Kidney tubule cell (primary cell): ENCODE measurements around the gene GALNT17.

Experiments used
- DNase-seq: peaks from one replicate; pipeline ENCODE4 v3.0.0-alpha.2; 2018; ENCODE audit warnings: low spot score

Gene GALNT17

DNA sequence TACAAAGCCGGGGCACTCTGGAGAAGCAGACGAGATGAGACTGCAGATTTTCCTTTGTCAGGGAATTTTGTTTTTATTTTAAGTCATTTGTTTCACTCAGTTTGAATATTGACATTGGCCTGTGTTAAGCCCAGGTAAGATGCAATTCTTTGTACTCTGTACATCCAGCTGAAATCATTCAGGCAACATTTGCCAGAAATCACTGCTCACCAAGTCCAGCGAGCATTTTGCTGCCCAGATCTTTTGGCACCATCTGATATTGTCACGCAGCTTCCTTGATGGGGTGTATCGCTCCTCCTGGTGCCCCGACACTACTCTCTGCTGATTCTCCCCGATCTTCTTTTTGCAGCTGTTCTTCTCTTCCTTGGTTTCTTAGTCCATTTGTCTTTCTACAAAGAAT lies 261.7 kb downstream of the GALNT17 start:
- no peak for DNase-seq

DNA sequence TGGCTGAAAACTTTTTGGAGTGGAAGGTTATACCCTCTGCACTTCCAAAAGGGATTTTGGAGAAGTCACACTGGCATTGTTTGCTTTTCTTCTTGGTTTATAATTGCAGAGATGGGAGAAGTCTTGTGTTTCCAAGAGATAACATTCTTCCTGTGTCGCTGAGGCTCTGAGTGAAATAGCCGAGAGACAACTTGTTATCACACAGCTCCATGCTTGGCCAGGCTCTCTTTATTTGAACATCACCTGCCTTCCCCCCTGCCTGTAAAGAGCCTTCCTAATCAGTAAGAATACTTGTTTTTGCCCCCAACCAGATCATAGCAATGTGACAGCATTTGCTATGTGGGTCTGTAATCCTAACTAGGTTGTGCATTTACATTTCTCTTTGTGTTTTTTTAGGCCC lies 270.7 kb downstream of the GALNT17 start:
- DNase-seq, result no peak

DNA sequence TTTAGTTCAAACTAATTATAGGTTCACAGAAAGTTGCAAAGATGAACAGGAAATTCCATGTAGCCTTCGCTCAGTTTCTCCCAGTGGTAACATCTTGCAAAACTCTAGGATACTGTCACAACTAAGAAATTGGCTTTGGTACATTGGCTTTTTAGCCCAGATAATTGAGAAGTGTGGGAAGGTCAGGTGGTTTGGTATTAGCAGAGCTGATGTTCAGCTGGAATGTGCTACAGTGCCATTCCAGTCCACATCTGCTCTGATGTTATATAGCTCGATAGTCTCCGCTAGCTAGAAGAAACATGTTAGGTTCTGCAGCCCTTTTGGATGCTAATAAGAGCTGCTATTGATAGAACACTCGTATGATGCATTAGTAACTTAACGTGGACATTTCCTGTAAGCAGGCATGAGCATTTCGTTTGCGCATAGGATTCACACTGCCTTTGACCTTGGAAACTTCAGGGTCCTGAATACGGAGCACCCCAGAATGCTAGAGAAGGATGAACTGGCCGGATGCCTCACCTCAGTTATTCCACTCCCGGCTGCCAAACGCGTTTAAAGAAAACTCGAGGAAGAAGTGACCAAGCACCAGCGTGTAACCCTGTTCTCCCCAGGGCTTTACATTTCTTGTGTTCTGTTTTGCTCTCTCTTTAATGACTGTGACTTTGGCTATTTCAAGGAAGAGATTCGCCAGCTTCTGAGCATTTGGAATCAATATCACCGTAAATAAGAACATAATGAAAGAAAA lies 271.4 kb downstream of the GALNT17 start:
- no peak for DNase-seq

DNA sequence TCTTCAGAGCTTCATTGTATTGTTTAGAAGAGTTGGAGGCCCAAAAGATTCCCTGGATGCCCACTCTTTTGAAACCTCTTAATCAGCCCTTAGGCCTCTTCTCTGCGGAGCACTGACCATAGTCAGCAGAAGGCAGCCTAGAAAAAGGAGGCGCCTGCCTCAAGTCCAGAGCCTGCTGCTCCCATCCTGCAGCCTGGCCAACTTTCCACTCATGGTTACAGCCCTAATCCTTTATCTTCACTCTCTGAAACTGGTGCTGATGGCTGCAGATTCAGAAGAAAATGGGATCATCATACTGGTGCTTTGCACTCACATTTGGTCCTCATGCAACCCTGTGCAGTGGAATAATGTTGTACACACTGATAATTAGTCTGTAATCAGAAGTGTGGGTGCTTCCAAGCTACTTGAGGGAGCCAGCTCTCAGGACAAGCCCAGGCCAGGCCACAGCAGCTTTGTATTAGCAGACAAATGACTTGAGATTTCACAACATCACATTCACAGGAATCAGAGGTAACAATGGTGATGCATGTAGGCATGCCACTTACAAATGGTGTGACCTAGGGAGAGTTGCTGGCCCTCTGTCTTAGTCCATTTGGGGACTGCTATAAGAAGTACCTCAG lies 272.9 kb downstream of the GALNT17 start:
- no peak for DNase-seq

DNA sequence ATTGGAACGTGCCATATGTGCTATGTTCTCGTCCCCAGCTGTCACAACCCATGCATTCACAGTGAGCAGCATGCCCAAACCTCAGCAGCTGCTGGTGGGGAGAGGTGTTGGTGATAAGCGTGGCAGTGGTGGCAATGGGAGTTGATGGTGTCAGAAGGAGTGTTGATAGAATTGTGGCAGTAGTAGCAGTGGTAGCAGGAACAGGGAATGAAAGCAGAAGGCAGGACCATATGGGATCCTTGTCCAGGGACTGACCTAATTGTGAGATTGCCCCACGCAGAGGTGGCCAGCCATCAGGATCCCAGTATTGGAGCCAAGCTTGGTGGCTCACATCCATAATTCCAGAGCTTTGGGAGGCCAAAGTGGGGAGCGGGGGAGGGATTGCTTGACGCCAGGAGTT lies 276.3 kb downstream of the GALNT17 start:
- DNase-seq, result no peak

DNA sequence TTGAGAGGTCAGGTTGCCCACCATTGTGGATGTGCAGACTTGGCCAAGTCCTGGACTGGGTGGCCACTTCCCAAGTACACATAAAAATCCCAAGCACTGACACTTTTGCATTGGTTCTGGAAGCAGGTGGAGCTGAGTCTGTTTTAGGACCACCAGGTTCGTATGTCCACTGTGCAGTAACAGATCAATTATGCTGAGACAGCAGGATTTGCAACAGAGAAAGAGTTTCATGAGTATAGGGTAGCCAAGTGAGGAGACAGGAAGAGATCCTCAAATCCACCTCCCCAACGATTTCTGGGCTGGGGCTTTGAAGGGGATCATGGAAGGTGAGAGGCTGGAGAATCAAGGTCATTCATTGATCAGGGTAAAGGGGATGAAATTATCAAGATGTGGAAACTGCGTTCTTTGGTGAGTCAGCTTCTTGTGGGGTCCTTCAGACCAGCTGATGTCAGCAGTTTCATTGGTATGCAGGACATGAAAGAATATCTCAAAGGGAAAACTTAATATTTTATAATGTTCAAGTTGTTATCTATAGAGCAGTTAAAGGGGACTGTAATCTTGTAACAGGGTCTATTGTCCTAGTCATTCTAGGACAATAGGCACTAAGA lies 277.7 kb downstream of the GALNT17 start:
- DNase-seq, result no peak

DNA sequence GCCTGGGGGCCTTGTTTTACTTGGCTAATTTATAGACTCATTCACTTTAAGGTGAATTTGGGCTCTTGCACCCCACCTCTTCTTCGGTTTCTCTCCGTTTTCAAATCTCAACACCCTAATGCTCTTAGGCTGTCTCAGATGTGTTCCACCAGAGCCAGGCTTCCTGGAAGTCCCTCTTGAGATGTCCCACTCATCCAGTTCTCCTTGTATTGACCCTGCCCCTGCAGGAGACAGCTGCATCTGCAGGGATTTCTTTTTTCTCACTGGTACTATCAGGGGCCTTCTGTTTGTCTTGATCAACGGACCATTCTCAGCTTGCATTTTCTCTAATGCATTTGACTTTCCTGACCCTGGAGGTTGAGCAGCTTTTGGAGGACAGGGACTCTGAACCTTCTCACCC lies 279.5 kb downstream of the GALNT17 start:
- DNase-seq, result no peak

DNA sequence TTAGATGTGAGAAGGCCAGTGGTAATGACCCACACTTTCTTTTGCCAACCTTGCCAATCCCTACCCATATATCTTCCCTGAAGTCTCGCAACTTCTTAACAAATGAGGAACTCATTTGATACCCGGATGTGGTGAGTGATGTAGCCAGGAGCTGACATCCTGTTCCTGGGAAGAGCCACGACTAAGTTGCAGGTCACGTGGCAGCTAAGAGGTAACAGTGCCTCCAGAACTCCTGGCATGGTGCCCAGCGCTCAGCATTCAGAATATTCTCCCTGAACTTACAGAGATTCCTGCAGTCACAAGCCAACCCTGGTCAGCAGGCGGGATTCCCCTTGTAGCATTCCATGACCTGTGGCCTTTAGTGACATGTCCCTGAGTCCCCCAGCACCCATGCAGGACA lies 282.5 kb downstream of the GALNT17 start:
- DNase-seq, result no peak

DNA sequence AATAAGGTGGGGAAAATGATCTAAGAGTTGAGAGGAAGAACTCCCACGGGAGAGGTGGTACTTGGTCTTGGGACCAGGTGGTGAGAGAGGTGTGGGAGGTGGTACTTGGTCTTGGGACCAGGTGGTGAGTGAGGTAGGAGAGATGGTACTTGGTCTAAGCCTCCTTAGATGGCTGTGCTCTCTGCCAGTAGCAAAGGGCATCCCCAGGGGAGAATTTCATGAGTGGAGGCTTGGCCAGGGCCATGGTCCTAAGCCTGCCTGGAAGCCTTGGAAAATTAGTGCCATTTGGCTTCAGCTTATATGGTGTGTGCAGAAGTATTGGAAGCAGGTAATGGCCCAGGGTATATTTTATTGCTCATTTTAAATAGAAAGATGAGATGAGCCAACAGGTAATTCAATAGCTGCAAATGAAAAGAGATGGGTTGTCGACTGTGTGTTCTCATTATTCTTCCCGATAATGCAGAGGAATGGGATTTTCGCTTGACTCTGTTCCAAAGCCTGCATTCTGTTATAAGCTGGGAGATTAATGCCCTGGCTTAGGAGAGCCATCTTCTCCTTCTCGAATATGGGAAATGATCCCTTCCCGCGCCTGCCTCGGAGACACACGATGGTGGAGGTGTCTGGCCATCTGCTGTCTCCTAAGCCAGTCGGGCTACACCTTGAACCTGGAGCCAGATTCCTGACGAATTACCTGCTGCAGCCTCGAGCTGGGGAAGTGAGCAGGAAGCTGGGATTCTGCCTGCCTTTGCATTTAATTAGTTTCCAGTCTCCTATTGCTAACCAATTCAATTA lies 287.8 kb downstream of the GALNT17 start:
- no peak for DNase-seq

DNA sequence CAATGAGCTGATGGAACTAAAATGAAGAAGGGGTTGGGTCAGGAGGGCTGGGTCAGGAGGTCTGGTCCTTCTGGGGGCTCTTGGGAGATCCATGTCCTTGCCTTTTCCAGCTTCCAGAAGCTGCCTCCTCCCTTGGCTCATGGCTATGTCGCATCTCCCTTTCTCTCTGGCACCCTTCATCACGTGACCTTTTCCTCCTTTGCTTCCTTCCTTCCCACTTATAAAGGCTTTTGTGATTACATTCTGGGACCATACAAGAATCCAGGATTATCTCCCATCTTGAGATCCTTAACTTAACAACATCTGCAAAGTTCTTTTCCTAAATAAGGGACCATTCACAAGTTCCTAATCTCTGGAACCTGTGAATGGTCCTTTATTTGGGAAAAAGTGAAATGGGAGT lies 290.2 kb downstream of the GALNT17 start:
- no peak for DNase-seq

DNA sequence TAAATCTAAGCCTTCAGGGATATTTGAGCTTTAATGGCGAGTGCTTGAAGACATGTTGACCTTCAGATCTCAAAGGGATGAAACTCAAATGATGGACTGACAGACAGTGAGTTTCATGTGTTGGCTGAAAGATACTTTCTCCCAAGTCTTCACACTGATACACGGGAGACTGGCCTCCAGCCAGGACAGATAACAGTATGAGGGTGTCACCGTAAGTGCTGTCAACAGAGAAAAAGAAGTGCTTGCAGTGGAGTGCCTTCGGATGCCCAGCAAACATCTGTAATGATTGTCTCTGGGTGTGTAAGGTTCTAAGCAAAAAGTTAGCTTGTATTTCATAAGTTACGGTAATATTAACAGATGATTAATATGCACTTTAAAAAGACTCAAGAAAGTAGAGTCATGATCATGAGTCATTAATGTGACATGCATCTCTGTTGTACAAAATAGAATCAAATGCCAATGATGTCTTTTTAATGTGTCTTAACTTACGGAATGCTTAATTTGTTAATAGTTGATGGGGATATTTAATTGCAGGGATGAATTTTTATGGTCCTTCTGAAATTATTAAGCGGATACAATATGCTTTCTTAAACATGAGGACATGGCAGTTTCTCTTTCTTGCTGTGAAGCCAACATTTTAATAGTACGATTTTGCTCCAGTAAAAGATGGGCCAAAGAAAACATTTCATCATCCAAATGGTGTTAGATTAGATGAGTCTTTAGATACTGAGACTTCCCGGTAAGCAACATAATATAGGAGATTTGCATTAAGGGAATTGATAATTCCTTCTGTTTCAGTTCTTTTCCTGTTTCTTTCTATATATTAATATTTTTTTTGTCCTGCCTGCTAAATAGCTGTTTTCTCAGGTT lies 292.5 kb downstream of the GALNT17 start:
- no peak for DNase-seq

DNA sequence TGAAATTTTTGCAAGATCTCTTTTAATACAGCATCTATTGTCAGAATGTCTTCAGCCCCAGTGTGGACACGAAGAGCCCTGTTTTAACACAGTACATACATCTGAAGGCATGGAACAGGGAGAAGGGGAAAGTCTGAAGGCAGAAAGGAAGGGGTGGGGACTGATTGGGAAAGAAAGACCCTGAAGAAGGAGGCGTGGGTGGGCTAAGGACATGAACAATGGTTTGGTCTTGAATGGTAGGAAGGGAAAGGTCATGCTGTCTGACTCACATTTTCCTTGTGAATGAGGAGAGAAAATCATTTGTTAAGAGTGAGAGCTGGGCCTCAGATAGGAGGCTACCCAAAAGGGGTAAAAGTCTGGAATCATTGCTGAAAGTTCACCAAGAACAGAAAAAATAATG lies 297.1 kb downstream of the GALNT17 start:
- DNase-seq, result no peak

DNA sequence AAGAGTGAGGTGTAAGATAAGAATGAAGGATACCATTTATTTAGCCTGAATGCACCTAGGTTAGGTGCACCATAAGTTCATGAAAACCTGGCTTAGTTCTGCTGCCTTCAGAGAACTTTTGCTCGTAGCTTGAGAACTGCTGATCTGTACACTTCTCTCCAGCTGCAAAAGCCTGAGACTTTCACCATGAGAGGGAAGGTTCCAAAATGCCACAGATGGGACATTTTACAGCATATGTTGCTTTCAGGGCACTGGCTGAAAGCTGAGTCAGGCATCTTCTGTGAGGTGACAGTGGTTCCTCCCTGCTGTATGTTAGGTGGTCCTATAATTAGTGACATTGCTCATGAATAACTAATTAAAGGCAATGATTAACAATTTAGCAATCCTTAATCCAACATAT lies 298.3 kb downstream of the GALNT17 start:
- DNase-seq, result no peak

DNA sequence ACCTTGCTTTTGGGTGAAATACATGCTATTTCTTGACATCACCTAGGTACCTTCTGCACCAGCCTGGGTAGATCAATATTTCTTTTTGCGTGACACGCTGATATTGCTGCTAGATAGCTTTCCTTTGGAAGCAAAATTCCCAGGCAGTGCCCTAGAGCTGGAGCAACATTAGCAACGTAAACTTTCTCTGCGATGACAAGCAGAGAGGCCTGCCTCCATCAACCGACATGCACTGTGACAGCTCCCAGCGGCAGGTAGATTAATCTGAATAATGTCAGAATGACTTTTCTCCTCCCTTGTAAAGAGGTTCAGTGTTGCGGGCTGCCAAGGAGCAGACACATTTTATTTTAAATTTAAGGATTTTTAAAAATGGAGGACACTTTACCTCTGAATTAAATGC lies 307.4 kb downstream of the GALNT17 start:
- no peak for DNase-seq

DNA sequence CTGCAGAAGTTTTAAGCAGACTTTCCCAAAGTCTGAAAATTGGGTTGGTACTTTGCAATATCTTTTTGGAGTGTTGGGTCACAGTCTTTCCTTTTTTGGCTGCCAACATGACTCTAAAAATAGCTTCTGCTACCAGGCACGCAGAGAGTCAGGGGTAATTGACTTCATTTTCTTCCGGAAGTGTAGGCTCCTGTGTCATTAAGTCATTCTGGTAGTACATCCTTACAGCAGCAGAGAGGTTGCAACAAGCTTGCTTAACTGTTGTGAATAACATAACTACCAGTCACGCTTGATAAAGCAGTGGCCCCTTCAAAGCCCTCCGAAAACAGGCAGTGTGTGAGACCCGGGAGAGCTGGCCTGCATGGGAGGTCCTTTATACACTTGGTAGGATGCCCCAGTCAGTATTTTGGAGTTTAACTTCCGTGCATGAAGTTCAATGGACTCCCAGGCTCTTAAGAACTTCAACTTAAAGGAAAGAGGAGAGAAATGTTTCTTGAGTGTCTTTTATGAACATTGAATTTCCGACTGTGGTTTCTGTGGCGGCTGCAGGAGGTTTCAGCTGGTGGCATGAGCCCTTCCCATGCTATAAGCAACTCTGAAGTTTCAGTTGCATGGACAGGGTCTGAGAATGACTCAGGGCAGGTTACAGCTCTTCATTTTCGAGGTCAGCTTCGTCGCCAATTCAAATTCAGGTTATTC lies 310.7 kb downstream of the GALNT17 start:
- DNase-seq, result no peak

DNA sequence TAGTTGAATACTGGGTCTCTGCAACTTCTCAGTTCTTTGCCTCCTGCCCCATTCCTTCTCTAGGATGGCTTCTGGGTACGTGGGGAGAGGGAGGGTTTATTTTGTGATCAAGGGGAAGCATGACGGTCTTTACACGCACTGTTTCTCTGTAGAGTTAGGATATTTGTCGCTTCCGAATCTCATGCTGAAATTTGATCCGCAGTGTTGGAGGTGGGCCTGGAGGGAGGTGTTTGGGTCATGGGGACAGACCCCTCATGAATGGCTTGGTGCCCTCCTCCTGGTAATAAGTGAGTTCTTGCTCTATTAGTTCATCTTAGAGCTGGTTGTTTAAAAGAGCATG lies 311.2 kb downstream of the GALNT17 start:
- no peak for DNase-seq

DNA sequence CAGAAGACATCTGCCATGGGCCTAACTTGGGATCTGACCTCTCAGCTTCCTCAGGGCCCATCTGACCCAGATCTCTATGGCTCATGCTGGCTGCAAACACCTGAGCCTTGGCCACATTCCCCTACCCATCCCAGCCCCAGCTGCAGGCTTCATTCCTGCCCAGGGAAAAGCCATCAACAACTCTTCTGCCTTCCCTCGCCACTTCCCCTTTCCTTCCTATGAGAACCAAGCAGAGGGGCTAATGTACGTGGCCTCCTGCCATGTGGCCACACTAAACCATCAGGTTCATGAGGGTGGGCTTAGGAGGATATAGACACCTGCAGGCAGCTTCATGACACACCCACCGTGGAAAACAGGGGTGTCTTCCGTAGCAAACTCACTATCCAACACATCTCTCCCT lies 312.2 kb downstream of the GALNT17 start:
- no peak for DNase-seq

DNA sequence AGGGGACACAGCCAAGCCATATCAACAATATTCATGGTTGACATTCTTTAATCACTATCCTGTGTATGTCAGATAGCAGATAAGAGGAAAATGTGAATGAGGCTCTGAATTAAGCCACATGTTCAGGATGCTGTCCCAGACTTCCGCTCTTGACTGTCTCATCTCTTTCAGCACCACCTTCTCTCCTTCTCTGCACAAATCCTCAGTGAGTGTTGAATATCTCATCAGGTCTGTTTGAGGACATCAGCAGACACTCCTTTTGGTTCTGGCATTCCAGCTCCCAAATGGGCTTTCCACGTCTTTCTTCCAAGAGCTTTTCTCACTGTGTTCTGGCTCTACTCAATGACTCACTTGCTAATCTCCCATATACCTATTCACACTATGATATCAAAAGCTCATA lies 321.7 kb downstream of the GALNT17 start:
- DNase-seq, result no peak

DNA sequence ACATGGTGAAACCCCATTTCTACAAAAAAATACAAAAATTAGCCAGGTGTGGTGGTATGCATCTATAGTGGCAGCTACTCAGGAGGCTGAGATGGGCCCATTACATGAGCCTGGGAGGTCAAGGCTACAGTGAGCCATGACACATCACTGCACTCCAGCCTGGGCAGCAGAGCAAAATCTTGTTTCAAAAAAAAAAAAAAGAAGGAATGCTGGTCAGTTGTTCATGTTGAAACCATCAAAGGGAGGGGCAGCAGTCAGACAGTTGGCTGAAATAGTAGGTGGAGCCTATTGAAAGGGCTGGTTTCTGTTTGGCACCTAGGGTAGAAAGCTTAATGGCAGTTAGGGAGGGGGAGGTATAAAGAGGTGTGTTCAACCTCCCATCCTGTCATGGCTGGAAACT lies 323.0 kb downstream of the GALNT17 start:
- DNase-seq, result no peak

DNA sequence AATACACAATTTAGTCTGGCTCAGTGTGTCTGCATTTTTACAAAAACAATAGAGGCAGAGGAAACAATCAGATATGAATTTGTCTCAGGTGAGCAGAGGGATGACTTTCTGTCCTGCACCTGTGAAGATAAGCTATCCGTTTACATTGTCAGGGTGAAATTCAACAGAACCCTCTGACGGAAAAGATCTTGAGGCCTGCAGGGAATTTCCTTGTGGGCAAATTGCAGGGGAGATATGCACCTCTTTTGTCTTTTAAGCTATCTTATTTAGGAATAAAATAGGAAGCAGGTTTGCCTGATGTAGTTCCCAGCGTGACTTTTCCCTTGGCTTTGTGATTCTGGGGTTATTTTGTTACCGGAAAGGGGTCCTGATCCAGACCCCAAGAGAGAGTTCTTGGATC lies 325.1 kb downstream of the GALNT17 start:
- no peak for DNase-seq

DNA sequence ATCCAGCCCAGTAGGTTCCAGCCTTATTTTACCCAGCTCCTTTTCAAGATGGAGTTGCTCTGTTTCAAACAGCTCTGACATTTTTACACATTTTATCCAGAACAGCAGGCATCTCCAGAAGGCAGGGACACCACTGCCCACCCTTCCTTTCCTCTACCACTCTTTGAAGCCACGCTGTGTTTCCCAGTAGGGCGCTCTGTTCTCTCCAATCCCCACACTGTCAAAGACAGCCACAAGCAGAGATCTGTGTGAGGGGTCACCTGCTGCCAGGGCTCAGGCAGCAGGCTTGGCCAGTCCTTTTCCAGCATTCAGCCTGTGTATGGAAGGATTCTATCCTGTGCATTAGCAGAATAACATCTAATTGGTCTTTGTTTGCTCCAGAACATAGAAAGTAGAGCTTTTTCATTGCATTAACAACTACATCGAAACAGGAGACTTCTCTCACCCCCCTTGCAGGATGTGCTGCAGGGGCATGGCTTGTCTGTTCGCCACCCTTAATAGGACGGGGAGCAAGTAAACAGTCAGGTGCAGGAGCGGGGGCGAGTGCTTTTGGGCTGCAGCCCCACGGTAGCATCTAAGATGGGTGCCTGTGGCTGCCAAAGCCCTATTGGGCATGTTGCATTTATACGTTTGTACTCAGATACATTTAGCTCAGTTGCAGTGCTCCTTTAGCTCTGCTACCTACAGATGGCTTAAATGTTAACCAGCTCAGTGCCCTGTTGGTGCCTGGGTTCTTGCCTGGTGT lies 326.1 kb downstream of the GALNT17 start:
- DNase-seq, result no peak
